Measurements from ENCODE around the gene HSD17B14.
"Not testable (repeated sequence)": the region's sequence is repeated elsewhere in the genome, so short reads cannot be mapped to it uniquely, and the experiment has no call there.

The HSD17B14 gene

DNA sequence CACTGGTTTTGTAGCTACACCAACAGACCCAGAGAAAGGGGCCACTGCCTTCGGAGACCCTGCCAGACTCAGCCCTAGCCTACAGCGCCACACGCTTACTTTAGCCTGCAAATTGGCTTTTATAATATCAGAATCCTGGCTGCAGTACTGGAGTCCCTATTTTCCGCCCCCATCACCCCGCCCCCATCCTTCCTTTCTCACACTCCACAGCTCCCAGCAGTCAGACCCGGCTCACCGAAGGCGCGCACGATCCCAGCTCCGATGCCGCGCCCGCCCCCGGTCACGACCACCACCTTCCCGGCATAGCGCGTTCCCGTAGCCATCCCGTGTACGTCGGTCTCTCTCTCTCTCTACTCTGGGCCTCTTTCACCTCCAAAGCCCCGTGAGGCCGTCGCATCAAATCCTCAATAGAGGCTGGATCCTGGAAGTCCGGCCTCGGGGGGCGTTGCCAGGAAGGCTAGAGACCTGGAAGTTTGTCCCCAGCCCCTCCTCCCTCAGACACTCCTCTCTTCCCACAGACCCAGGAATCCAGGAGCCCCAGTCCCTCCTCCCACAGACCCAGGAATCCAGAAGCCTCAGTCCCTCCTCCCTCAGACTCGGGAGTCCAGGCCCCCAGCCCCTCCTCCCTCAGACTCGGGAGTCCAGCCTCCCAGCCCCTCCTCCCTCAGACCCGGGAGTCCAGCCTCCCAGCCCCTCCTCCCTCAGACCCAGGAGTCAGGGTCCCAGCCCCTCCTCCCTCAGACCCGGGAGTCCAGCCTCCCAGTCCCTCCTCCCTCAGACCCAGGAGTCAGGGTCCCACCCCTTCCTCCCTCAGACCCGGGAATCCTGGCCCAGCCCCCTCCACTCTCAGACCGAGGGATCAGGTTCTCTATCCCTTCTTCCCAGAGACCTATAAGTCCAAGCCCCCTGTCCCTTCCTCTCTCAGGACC, at the start of gene HSD17B14:
TSS of gene HSD17B14 (minus strand) at position 403 of the 929 bp plus-strand sequence. CDS start at position 323, 80 bp downstream.
- no peak for DNase-seq (ENCODE audit: low read depth in 3 of 3)

- no peak for DNase-seq (ENCODE audit: low read depth in 3 of 3)
These were observed 47.4 kb upstream of the HSD17B14 start for GRCh38 chr19:48883726-48884125.

- no peak for DNase-seq (ENCODE audit: low read depth in 3 of 3)
These were observed 45.7 kb upstream of the HSD17B14 start for GRCh38 chr19:48881741-48882657.

DNA sequence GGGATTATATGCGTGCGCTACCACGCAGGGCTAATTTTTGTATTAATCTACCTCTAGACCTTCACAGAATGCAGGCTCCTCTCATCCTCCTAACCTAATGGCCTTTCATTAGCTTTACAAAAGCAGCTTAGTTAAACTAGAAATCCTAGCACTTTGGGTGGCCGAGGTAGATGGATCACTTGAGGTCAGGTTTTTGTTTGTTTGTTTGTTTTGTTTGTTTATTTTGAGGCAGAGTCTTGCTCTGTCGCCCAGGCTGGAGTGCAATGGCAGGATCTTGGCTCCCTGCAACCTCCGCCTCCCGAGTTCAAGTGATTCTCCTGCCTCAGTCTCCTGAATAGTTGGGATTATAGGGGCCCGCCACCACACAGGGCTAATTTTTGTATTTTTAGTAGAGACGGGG, 43.4 kb upstream of the HSD17B14 start:
- not testable (repeated sequence) for DNase-seq (ENCODE audit: low read depth in 3 of 3)

- DNase-seq (ENCODE audit: low read depth in 3 of 3) = no peak
These were observed 42.8 kb upstream of the HSD17B14 start for GRCh38 chr19:48879025-48879637.

DNA sequence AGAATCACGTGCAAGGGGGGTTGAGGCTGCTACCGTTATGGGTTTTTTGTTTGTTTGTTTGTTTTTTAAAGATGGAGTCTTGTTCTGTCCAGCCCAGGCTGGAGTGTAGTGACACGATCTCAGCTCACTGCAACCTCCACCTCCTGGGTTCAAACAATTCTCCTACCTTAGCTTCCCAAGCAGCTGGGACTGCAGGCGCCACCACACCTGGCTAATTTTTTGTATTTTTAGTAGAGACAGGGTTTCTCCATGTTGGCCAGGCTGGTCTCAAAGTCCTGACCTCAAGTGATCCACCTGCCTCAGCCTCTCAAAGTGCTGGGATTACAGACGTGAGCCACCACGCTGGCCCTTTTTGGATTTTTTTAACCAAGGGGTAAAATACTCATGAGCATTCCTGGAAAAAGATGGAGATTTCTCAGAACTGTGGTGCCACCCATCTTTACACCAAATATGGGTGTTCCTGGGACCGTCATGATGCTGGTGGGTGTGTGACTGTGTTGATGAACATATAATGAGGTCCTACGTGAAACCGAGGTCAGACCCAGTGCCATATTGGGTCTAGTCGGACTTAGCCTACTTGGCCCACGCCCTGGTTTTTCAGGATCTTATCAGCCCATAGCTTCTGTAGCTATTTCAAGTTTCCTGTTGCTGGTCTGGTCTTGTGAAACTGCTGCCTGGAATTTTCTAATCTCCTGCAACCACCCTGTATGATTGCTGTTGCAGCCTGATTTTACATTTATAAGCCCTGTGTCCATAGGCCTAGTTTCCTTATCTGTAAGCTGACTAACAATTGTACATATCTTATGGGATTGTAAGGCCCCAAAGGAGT, 42.1 kb upstream of the HSD17B14 start:
- DNase-seq (ENCODE audit: low read depth in 3 of 3) = no peak

DNA sequence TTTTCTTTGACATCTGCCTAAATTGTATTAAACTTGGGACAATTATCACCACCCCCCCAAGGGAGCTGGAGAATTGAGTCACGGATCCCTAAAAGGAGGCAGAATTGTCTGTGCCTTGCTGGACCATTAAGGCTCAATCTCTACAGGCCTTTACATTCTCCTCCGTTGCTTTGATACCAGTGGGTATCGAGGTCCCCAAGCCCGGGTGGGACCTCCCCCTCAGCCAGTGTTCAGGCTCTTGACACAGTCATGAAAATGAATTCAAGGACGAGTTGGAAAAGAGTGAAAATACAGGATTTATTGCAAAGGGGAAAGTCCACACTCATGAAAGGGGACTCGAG, 41.5 kb upstream of the HSD17B14 start:
- DNase-seq (ENCODE audit: low read depth in 3 of 3) = no peak

DNA sequence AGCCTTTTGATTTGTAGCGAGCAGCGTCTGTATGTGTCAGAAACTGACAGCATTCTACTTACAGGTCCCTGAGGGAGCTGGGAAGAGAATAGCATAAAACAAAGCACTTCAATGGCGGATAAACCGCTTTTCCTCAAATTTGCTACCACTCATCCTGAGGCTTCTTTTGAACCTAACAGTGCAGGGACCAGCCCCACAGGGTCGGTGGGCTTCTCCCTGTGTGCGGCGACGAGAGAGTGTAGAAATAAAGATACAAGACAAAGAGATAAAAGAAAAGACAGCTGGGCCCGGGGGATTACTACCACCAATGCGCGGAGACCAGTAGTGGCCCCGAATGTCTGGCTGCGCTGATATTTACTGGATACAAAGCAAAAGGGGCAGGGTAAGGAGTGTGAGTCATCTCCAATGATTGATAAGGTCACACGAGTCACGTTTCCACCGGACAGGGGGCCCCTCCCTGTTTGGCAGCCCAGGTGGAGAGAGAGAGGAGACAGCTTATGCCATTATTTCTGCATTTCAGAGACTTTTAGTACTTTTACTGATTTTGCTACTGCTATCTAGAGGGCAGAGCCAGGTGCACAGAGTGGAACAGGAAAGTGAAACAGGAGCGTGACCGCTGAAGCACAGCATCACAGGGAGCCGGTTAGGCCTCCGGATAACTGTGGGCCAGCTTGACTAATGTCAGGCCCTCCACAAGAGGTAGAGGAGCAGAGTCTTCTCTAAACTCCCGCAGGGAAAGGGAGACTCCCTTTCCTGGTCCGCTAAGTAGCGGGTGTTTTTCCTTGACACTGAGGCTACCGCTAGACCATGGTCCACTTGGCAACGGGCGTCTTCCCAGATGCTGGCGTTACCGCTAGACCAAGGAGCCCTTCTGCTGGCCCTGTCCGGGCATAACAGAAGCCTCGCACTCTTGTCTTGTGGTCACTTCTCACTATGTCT, 40.0 kb upstream of the HSD17B14 start:
- DNase-seq (ENCODE audit: low read depth in 3 of 3) = not testable (repeated sequence)

DNA sequence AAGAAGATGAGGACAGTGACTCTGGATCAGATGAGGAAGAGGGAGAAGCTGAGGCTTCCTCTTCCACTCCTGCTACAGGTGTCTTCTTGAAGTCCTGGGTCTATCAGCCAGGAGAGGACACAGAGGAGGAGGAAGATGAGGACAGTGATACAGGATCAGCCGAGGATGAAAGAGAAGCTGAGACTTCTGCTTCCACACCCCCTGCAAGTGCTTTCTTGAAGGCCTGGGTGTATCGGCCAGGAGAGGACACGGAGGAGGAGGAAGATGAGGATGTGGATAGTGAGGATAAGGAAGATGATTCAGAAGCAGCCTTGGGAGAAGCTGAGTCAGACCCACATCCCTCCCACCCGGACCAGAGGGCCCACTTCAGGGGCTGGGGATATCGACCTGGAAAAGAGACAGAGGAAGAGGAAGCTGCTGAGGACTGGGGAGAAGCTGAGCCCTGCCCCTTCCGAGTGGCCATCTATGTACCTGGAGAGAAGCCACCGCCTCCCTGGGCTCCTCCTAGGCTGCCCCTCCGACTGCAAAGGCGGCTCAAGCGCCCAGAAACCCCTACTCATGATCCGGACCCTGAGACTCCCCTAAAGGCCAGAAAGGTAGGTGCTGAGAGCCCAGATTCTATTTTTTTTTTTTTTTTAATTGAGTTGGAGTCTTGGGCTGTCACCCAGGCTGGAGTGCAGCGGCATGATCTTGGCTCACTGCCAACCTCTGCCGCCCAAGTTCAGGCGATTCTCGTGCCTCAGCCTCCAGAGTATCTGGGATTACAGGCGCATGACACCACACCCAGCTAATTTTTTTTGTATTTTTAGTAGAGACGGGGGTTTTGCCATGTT, 38.2 kb upstream of the HSD17B14 start:
- DNase-seq (ENCODE audit: low read depth in 3 of 3) = no peak

DNA sequence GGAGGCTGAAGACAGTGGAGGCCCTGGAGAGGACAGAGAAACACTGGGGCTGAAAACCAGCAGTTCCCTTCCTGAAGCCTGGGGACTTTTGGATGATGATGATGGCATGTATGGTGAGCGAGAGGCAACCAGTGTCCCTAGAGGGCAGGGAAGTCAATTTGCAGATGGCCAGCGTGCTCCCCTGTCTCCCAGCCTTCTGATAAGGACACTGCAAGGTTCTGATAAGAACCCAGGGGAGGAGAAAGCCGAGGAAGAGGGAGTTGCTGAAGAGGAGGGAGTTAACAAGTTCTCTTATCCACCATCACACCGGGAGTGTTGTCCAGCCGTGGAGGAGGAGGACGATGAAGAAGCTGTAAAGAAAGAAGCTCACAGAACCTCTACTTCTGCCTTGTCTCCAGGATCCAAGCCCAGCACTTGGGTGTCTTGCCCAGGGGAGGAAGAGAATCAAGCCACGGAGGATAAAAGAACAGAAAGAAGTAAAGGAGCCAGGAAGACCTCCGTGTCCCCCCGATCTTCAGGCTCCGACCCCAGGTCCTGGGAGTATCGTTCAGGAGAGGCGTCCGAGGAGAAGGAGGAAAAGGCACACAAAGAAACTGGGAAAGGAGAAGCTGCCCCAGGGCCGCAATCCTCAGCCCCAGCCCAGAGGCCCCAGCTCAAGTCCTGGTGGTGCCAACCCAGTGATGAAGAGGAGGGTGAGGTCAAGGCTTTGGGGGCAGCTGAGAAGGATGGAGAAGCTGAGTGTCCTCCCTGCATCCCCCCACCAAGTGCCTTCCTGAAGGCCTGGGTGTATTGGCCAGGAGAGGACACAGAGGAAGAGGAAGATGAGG, 37.4 kb upstream of the HSD17B14 start:
- no peak for DNase-seq (ENCODE audit: low read depth in 3 of 3)

GRCh38 chr19:48872884-48873475, 36.7 kb upstream of the HSD17B14 start:
- peak in 2 of 3 donors; percentile 54 to 69 for DNase-seq (ENCODE audit: low read depth in 3 of 3)

DNA sequence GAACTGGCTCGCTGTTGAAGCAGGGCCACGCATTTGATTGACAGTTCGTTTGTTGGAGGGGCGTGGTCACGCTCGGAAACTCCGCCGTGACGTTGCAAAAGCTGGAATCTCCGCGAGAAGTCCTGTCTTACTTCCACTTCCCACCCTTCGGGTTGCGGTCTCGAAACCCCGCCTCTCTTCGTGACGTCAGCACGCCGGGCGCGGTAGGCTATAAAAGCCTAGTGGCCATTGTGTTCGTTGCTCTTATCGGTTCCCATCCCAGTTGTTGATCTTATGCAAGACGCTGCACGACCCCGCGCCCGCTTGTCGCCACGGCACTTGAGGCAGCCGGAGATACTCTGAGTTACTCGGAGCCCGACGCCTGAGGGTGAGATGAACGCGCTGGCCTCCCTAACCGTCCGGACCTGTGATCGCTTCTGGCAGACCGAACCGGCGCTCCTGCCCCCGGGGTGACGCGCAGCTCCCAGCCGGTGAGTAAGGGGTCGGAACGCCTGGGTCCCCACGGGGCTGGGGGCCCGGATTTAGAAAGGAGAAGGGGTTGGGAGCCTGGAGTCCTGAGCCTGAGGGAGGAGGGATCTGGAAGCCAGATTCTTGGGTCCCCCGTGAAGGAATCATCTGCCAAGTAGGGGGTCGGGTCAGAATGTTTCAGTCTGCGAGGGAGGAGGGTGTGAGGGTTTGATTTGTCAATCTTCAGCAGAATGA, 36.0 kb upstream of the HSD17B14 start, which contains the start of gene PPP1R15A:
TSS of gene PPP1R15A (plus strand) at position 240 of the 702 bp plus-strand sequence. CDS start 813 bp downstream, outside the sequence.
- DNase-seq (ENCODE audit: low read depth in 3 of 3) = peak; percentile 93 to 99 (median 98)

DNA sequence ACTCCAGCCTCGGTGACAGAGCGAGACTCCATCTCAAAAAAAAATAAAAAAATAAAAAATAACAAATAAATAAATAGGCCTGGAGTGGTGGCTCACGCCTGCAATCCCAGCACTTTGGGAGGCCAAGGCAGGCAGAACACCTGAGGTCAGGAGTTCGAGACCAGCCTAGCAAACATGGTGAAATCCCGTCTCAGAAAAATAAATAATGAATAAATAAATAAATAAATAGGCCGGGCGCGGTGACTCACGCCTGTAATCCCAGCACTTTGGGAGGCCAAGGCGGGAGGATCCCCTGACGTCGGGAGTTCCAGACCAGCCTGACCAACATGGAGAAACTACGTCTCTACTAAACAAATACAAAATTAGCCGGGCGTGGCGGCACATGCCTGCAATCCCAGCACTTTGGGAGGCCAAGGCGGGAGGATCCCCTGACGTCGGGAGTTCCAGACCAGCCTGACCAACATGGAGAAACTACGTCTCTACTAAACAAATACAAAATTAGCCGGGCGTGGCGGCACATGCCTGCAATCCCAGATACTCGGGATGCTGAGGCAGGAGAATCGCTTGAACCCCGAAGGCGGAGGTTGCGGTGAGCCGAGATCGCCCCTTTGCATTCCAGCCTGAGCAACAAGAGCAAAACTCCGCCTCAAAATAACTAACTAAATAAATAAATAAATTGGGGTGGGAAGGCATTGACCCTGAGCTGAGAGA, 35.3 kb upstream of the HSD17B14 start:
- DNase-seq (ENCODE audit: low read depth in 3 of 3) = not testable (repeated sequence)

GRCh38 chr19:48870048-48870447, 33.8 kb upstream of the HSD17B14 start:
- DNase-seq (ENCODE audit: low read depth in 3 of 3) = no peak

DNA sequence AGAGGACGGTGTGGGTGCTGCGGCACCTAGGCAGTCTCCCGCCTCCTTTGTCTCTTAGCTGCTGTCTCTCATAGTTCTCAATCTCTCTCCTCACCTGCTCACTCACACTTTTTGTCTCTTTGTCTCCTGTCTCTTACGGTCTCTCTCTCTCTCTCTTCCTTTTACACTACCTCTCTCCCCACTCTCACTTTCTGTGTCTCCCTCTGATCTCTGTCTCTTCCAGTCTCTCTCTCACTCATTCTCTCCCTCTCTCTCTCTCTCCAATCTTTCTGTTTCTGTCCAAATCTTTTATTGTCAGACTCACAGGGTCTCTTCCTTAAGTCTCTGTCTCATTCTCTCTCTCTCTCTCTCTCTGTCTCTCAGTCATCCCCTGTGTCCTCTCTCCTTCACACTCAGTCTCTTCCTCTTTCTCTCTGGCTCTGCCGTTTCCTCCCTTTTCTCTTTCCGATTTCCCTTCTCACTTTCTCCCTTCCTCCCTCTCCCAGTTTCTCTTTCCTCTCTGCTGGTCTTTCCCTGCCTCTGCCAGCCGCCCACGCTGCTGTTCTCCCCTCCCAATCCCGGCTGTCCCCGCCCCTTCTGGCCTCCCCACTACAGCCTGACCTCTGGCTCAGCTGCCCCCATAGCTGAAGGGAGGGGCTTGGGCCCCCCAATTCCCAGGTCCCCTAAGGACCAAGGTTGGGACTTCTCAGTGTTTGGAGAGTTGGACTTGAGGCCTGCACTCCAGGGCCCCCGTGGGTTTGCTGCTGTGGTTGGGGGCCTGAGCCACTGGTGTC, 32.0 kb upstream of the HSD17B14 start, which contains the start of gene PLEKHA4:
TSS of gene PLEKHA4 (minus strand) at position 504 of the 773 bp plus-strand sequence. CDS start 997 bp downstream, outside the sequence.
- DNase-seq (ENCODE audit: low read depth in 3 of 3) = no peak

All from stimulated activated CD4-positive, alpha-beta T cell treated with anti-CD3 and anti-CD28 coated beads, TNF-alpha, amount 100 ng/mL, for 48 hours (primary cell).